Left ventricle myocardium inferior (tissue), 1 donor: ENCODE measurements around the gene ADGRF5. TPM values are rescaled to one million over a fixed set of nuclear protein-coding genes. Genes with fewer than 3 reads are reported as not detected.
A peak's percentile ranks its signal among the peaks of the same experiment; 100 is the strongest.

Experiments
- DNase-seq: peaks from one replicate; pipeline ENCODE4 v3.0.0-alpha.2; 2020
- H3K27ac ChIP-seq: fragments of 200-600 bp; replicated peaks from 2 replicates; pipeline ENCODE4 v1.8.0; 2021
- H3K27me3 ChIP-seq: fragments of 200-600 bp; 2 replicates; pipeline ENCODE4 v1.8.0; 2021; ENCODE audit warnings: low read depth
- H3K36me3 ChIP-seq: fragments of 200-600 bp; 2 replicates; pipeline ENCODE4 v1.8.0; 2021
- H3K4me1 ChIP-seq: fragments of 200-600 bp; 2 replicates; pipeline ENCODE4 v1.8.0; 2021
- H3K4me3 ChIP-seq: fragments of 200-600 bp; 2 replicates; pipeline ENCODE4 v1.8.0; 2021; ENCODE audit warnings: mild to moderate bottlenecking, moderate library complexity
- H3K9me3 ChIP-seq: fragments of 200-600 bp; replicated peaks from 2 replicates; pipeline ENCODE4 v1.8.0; 2021
- CTCF ChIP-seq: fragments of 200-600 bp; IDR thresholded peaks from 2 replicates; pipeline ENCODE4 v1.8.0; 2021; ENCODE audit warnings: antibody characterized with exemption, mild to moderate bottlenecking, borderline replicate concordance
- intact Hi-C: fragments of 100-400 bp; cut with micrococcal nuclease; formaldehyde crosslinking; loops from one replicate; pipeline ENCODE4 v1.11.0; 2022
- total RNA-seq: library from RNA; stranded (reverse); fragmentation: NEBNext Ultra II Directional; extraction: Animal tissue kit (Norgen Biotek cat#: 25700); gene quantifications from one replicate; pipeline ENCODE4 v1.2.1, GENCODE V29; 2021
- donor health status: DM: no; HTN: yes; CAD: no; lungs with severe emphysema.

ADGRF5 gene
- total RNA-seq, 1 donor from 2014 or later, result 42.1 TPM

GRCh38 chr6:46923476-46923875 is 1.7 kb upstream of the ADGRF5 start:
- TF ChIP-seq CTCF, result no peak
- peaks cover 44% of the 10 kb centered on the region for H3K4me1 ChIP-seq
- H3K4me3 ChIP-seq, result peak overlapping the region; percentile 61
- peaks cover 8% of the 10 kb centered on the region for H3K27me3 ChIP-seq
- intact Hi-C loops, result no loop called here
- no peaks in the 10 kb centered on the region for H3K36me3 ChIP-seq
- peak overlapping the region; percentile 88 for H3K27ac ChIP-seq
- no peaks in the 10 kb centered on the region for H3K9me3 ChIP-seq
- DNase-seq, result no peak

GRCh38 chr6:46921059-46921458 is 679 bp downstream of the ADGRF5 start:
- no peaks in the 10 kb centered on the region for H3K9me3 ChIP-seq
- TF ChIP-seq CTCF, result no peak
- H3K27me3 ChIP-seq, result peaks cover 8% of the 10 kb centered on the region
- H3K27ac ChIP-seq, result peak overlapping the region; percentile 88
- peak overlapping the region; percentile 61 for H3K4me3 ChIP-seq
- intact Hi-C loops, result no loop called here
- H3K4me1 ChIP-seq, result peaks cover 43% of the 10 kb centered on the region
- H3K36me3 ChIP-seq, result no peaks in the 10 kb centered on the region
- no peak for DNase-seq

- Histone ChIP-seq H3K27ac (peak overlapping the region; percentile 88), H3K4me1 (peaks cover 38% of the 10 kb centered on the region), H3K9me3 (no peaks in the 10 kb centered on the region), H3K36me3 (no peaks in the 10 kb centered on the region), H3K27me3 (peaks cover 8% of the 10 kb centered on the region), H3K4me3 (peak overlapping the region; percentile 61)
- no peak for TF ChIP-seq CTCF
- DNase-seq, result no peak
- intact Hi-C loops, result no loop called here
Measured at GRCh38 chr6:46918806-46919205, 2.9 kb downstream of the ADGRF5 start.

GRCh38 chr6:46917002-46917545 is 4.7 kb downstream of the ADGRF5 start:
- H3K27ac ChIP-seq, result peak overlapping the region; percentile 88
- intact Hi-C loops, result no loop called here
- no peaks in the 10 kb centered on the region for H3K36me3 ChIP-seq
- peak overlapping the region; percentile 61 for H3K4me3 ChIP-seq
- peaks cover 38% of the 10 kb centered on the region for H3K4me1 ChIP-seq
- DNase-seq, result no peak
- H3K27me3 ChIP-seq, result peaks cover 1% of the 10 kb centered on the region
- no peak for TF ChIP-seq CTCF
- H3K9me3 ChIP-seq, result no peaks in the 10 kb centered on the region

- Histone ChIP-seq H3K27me3 (no peaks in the 10 kb centered on the region), H3K27ac (peak overlapping the region; percentile 88), H3K36me3 (no peaks in the 10 kb centered on the region), H3K4me3 (peak overlapping the region; percentile 61), H3K4me1 (peaks cover 49% of the 10 kb centered on the region), H3K9me3 (no peaks in the 10 kb centered on the region)
- intact Hi-C loops, result no loop called here
- TF ChIP-seq CTCF, result no peak
- no peak for DNase-seq
Measured at GRCh38 chr6:46915866-46916265, 5.9 kb downstream of the ADGRF5 start.
